ENCODE data around the gene ZNF500. TPM values are rescaled to one million over a fixed set of nuclear protein-coding genes. Genes with fewer than 3 reads are reported as not detected.

Gene ZNF500
- total RNA-seq, 1 experiment from 2014 or later: 18.3 TPM

DNA sequence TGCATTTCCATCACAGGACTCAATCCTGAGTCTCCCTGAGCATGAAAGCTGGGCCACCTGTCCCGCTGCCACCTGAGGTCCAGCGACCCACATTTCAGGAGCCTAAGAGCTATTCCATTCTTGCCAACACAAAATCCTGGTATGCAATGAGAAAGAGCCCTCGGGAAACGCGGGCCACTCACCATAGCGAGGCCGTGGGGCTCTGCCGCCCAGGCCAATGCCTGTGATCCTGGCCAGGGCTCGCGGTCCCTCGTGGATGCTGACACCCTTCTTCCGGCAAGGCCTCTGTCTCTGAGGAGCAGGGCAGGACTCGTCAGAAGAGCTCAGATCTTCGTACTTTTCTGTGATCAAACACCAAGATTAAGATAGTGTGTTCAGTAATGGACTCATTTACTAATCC, 62.0 kb downstream of the ZNF500 start:
- H2AK5ac ChIP-seq (ENCODE audit: insufficient read length, low read length): no peak overlapping the region
- peaks cover 9 to 61% (median 46%) of the 10 kb centered on the region in 3 experiments; a peak in 6 of 7 replicates for H3K36me3 Mint-ChIP-seq (ENCODE audit: insufficient read depth in 1 of 3, low read depth in 3 of 3)
- no peaks in the 10 kb centered on the region for H3K79me1 ChIP-seq (ENCODE audit: insufficient read depth, low read depth, low read length, poor library complexity, severe bottlenecking)
- H3K14ac ChIP-seq (ENCODE audit: insufficient read depth, low read length): no peak overlapping the region
- no peak overlapping the region for H3K23ac ChIP-seq (ENCODE audit: insufficient read length, low read depth, low read length)
- no peak overlapping the region for H2AFZ ChIP-seq (ENCODE audit: low read length)
- H3K27ac ChIP-seq (ENCODE audit: insufficient read length, low read depth, low read length): no peak overlapping the region
- H4K20me1 ChIP-seq (ENCODE audit: control insufficient read depth, insufficient read depth, insufficient read length): no peaks in the 10 kb centered on the region
- peak overlapping the region in 1 of 2 experiments; percentile 31; a peak in 1 of 5 replicates for H3K4me3 Mint-ChIP-seq
- no peak overlapping the region for H4K91ac ChIP-seq (ENCODE audit: insufficient read length, low read depth, low read length)
- no peaks in the 10 kb centered on the region for H3K79me2 ChIP-seq (ENCODE audit: insufficient read depth, low read length)
- H2BK15ac ChIP-seq (ENCODE audit: low read depth, low read length): no peak overlapping the region
- H3K23me2 ChIP-seq (ENCODE audit: insufficient read length, low read depth, low read length, poor library complexity, severe bottlenecking): no peaks in the 10 kb centered on the region
- peak overlapping the region in 2 of 3 experiments; percentile 35 to 82; a peak in 2 of 7 replicates for H3K27ac Mint-ChIP-seq
- no peaks in the 10 kb centered on the region for H3K27me3 ChIP-seq (ENCODE audit: insufficient read depth, low read length)
- TF ChIP-seq, protein P1, sequence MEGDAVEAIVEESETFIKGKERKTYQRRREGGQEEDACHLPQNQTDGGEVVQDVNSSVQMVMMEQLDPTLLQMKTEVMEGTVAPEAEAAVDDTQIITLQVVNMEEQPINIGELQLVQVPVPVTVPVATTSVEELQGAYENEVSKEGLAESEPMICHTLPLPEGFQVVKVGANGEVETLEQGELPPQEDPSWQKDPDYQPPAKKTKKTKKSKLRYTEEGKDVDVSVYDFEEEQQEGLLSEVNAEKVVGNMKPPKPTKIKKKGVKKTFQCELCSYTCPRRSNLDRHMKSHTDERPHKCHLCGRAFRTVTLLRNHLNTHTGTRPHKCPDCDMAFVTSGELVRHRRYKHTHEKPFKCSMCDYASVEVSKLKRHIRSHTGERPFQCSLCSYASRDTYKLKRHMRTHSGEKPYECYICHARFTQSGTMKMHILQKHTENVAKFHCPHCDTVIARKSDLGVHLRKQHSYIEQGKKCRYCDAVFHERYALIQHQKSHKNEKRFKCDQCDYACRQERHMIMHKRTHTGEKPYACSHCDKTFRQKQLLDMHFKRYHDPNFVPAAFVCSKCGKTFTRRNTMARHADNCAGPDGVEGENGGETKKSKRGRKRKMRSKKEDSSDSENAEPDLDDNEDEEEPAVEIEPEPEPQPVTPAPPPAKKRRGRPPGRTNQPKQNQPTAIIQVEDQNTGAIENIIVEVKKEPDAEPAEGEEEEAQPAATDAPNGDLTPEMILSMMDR (conservative IDR thresholded peaks at IDR 0.05): no peak
- H3K4me1 ChIP-seq (ENCODE audit: insufficient read depth, low read length): no peaks in the 10 kb centered on the region
- no peak overlapping the region for H3K9ac ChIP-seq (ENCODE audit: extremely low read depth, insufficient read length, low read length)
- H3K4me1 Mint-ChIP-seq: no peaks in the 10 kb centered on the region
- H2BK5ac ChIP-seq (ENCODE audit: insufficient read length, low read length): no peak overlapping the region
- no peak overlapping the region for H2BK12ac ChIP-seq (ENCODE audit: insufficient read length, low read depth, low read length)
- no peak overlapping the region for H3K4ac ChIP-seq (ENCODE audit: low read depth, low read length)
- no CpG with 5 or more reads among the region's 14 CpGs for WGBS (ENCODE audit: extremely low coverage, insufficient read length, low lambda C conversion rate)
- no peak overlapping the region for H3K18ac ChIP-seq (ENCODE audit: insufficient read length, low read depth, low read length)
- H3K9me3 ChIP-seq (ENCODE audit: control insufficient read depth, low read depth, low read length): no peaks in the 10 kb centered on the region
- no peak overlapping the region for H3K56ac ChIP-seq (ENCODE audit: insufficient read length, low read depth, low read length)
- no peak overlapping the region for H4K8ac ChIP-seq (replicated peaks; ENCODE audit: insufficient read length, low read depth, low read length)
- DNase-seq: no peak
- H4K5ac ChIP-seq (ENCODE audit: insufficient read length, low read depth, low read length): no peak overlapping the region
- H3K27me3 Mint-ChIP-seq (ENCODE audit: low read depth): no peaks in the 10 kb centered on the region
- no peak overlapping the region for H2BK20ac ChIP-seq (ENCODE audit: low read depth, low read length, poor library complexity, severe bottlenecking)
- no peak overlapping the region for H2BK120ac ChIP-seq (ENCODE audit: low read depth, low read length, poor library complexity, severe bottlenecking)
- no peak overlapping the region for H3T11ph ChIP-seq (ENCODE audit: low read length)
- H3K9me3 Mint-ChIP-seq: no peaks in the 10 kb centered on the region
- H3K4me2 ChIP-seq (ENCODE audit: insufficient read depth, insufficient read length, low read length): no peak overlapping the region

All from H9 (cell line).